KMS-11 (cell line): ENCODE measurements around the gene KCND2.

Experiments used
- H2AFZ ChIP-seq: fragments of 200-600 bp; sonication (generic); 2 replicates; pipeline ENCODE4 v1.6.1; 2016; ENCODE audit warnings: antibody characterized with exemption, mixed run types, low read depth
- H3K27ac ChIP-seq: fragments of 200-600 bp; sonication (generic); 2 replicates; pipeline ENCODE4 v1.6.1; 2016; ENCODE audit warnings: mild to moderate bottlenecking, mixed run types
- H3K27me3 ChIP-seq: fragments of 200-600 bp; sonication (generic); 2 replicates; pipeline ENCODE4 v1.6.1; 2017; ENCODE audit warnings: mild to moderate bottlenecking, low read depth, mixed run types, moderate library complexity; ENCODE audit not compliant: insufficient read depth
- H3K36me3 ChIP-seq: fragments of 200-600 bp; sonication (generic); 2 replicates; pipeline ENCODE4 v1.6.1; 2017; ENCODE audit warnings: mild to moderate bottlenecking, mixed run types; ENCODE audit not compliant: insufficient read depth
- H3K4me1 ChIP-seq: fragments of 200-600 bp; sonication (generic); 2 replicates; pipeline ENCODE4 v1.6.1; 2016; ENCODE audit warnings: mild to moderate bottlenecking, low read depth, mixed run types; ENCODE audit not compliant: poor library complexity, severe bottlenecking
- H3K4me2 ChIP-seq: fragments of 200-600 bp; sonication (generic); 2 replicates; pipeline ENCODE4 v1.7.0; 2016; ENCODE audit warnings: mild to moderate bottlenecking, mixed run types
- H3K4me3 ChIP-seq: fragments of 200-600 bp; sonication (generic); IDR thresholded peaks from 2 replicates; pipeline ENCODE4 v1.6.1; 2017; ENCODE audit warnings: low read depth, low read length, mixed read lengths; ENCODE audit not compliant: insufficient read depth
- H3K79me2 ChIP-seq: fragments of 200-600 bp; sonication (generic); 2 replicates; pipeline ENCODE4 v1.6.1; 2016; ENCODE audit warnings: low read depth, mixed run types; ENCODE audit not compliant: insufficient read depth
- H3K9ac ChIP-seq: fragments of 200-600 bp; sonication (generic); 2 replicates; pipeline ENCODE4 v1.6.1; 2016; ENCODE audit warnings: mild to moderate bottlenecking, mixed run types
- H4K20me1 ChIP-seq: fragments of 200-600 bp; sonication (generic); 2 replicates; pipeline ENCODE4 v1.6.1; 2016; ENCODE audit warnings: mild to moderate bottlenecking, mixed run types; ENCODE audit not compliant: insufficient read depth
- CTCF ChIP-seq: fragments of 200-600 bp; sonication (generic); conservative IDR thresholded peaks from 2 replicates; pipeline ENCODE4 v1.6.1; 2017; ENCODE audit warnings: low read depth, mild to moderate bottlenecking, antibody characterized with exemption, low read length, moderate library complexity, mixed read lengths

KCND2 gene

GRCh38 chr7:120797026-120797645 is 524.2 kb downstream of the KCND2 start:
- H3K4me1 ChIP-seq: no peaks in the 10 kb centered on the region
- H3K27me3 ChIP-seq: no peaks in the 10 kb centered on the region
- H2AFZ ChIP-seq: no peak overlapping the region
- H3K9ac ChIP-seq: no peak overlapping the region
- H3K4me3 ChIP-seq: no peak overlapping the region
- no peak overlapping the region for H3K4me2 ChIP-seq
- no peak overlapping the region for H3K27ac ChIP-seq
- no peaks in the 10 kb centered on the region for H4K20me1 ChIP-seq
- no peaks in the 10 kb centered on the region for H3K36me3 ChIP-seq
- H3K79me2 ChIP-seq: no peaks in the 10 kb centered on the region
- TF ChIP-seq CTCF: no peak

- no peaks in the 10 kb centered on the region for H3K27me3 ChIP-seq
- no peak overlapping the region for H3K27ac ChIP-seq
- H3K79me2 ChIP-seq: no peaks in the 10 kb centered on the region
- no peaks in the 10 kb centered on the region for H4K20me1 ChIP-seq
- H3K36me3 ChIP-seq: no peaks in the 10 kb centered on the region
- H2AFZ ChIP-seq: no peak overlapping the region
- no peak overlapping the region for H3K9ac ChIP-seq
- no peak for TF ChIP-seq CTCF
- no peak overlapping the region for H3K4me3 ChIP-seq
- H3K4me1 ChIP-seq: no peaks in the 10 kb centered on the region
- H3K4me2 ChIP-seq: no peak overlapping the region
Measured at GRCh38 chr7:120799147-120799546, 526.2 kb downstream of the KCND2 start.
